HK-2 (cell line): Measurements from ENCODE around the gene MAPKAPK2.

Experiments
- DNase-seq: peaks from one replicate; pipeline ENCODE4 v3.0.0-alpha.2; 2018; ENCODE audit not compliant: unreplicated experiment

The MAPKAPK2 gene

GRCh38 chr1:206722751-206723461, 38.2 kb downstream of the MAPKAPK2 start:
- no peak for DNase-seq

DNA sequence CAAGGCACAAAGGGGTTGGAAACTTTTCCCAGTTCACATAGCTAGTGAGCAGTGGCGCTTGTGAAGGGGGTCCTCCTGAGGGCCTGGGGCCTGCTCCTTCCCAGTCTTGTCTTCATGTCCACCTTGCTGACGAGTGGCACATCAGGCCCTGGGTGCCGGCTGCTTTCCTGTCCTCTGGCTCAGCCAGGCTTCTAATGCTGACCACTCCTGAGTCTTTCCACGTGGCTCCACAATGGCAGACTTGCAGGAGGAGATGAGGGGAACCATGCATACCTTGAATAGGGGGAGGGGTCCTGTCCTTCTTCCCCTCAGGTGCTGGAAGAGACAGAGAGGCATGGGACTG, 38.7 kb downstream of the MAPKAPK2 start:
- DNase-seq: no peak

GRCh38 chr1:206723805-206724472, 39.2 kb downstream of the MAPKAPK2 start:
- peak; percentile 84 for DNase-seq

DNA sequence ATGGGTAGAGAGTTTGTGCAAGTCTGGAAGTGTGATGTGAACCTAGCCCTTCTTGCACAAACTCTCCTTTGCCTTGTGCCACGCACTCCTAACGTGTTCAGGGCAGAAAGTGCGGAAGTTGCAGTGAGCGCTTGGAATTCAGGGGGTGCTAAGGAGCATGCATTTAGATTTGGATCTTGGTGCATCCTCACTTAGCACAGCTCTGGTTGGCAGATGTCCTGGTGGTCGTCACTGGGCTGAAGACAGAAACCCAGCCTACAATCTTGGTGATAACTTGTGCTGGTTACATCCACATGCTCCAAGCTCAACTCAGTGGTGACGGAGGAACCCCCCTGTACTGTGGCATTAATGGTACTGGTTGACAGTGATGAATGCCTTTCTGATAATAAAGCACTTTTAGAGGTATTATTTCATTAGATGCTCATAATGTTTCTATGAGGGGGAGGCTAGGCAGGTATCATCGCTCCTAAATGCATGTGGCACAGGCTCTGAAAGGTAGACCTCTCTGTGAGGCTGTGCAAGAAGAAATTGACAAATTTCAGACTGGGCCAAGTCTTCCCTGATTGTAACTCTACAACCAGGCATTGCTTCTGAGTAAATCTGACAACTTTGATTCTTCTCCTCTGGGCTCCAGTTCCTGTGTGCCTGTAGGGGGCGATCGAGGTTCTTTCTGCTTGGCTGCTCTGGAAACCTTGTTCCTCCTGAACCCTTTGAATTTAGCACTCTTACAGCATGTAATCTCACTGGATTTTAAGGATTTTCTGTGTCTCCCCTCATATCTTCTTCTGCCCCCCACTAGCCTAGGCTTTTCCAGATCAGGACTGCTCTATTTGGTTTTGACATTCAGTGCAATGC, 40.6 kb downstream of the MAPKAPK2 start:
- peak; percentile 53 for DNase-seq

GRCh38 chr1:206727981-206728696, 43.4 kb downstream of the MAPKAPK2 start:
- no peak for DNase-seq

DNA sequence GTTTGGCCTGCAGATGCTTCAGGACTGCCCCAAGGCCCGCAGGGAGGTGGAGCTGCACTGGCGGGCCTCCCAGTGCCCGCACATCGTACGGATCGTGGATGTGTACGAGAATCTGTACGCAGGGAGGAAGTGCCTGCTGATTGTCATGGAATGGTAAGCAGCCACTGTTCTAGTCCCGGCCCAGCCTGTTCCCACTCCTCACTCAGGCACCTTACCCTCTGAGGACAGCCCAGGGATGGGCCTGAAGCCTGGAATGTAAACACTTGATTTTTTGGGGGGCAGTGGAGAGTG, 43.9 kb downstream of the MAPKAPK2 start:
- DNase-seq: no peak

DNA sequence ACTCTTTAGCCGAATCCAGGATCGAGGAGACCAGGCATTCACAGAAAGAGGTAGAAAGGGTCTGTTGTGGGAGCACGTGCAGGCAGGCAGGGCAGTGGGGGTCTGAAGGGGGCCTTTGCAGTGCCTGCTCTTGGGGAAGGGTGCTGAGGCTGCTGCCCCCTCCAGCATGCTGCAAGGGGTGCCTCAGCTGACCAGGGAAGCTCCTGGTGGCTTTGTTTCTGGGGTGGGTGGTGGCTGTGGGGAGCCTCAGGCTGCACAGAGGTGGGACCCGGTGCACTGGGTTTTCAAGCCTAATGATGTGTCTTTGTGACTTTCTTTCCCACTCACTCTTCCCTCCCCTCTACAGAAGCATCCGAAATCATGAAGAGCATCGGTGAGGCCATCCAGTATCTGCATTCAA, 44.3 kb downstream of the MAPKAPK2 start:
- no peak for DNase-seq

GRCh38 chr1:206729507-206729906, 44.8 kb downstream of the MAPKAPK2 start:
- DNase-seq: no peak

DNA sequence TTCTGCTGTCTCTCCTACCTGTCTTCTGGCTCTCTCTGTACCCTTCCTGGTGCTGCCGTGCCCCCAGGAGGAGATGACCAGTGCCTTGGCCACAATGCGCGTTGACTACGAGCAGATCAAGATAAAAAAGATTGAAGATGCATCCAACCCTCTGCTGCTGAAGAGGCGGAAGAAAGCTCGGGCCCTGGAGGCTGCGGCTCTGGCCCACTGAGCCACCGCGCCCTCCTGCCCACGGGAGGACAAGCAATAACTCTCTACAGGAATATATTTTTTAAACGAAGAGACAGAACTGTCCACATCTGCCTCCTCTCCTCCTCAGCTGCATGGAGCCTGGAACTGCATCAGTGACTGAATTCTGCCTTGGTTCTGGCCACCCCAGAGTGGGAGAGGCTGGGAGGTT, 47.8 kb downstream of the MAPKAPK2 start:
- DNase-seq: no peak

DNA sequence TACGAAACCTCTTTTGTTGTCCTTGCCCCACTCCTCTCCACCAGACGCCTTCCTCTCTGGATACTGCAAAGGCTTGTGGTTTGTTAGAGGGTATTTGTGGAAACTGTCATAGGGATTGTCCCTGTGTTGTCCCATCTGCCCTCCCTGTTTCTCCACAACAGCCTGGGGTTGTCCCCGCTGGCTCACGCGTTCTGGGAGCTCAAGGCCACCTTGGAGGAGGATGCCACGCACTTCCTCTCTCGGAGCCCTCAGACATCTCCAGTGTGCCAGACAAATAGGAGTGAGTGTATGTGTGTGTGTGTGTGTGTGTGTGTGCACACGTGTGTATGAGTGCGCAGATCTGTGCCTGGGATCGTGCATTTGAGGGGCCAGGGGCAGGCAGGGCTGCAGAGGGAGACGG, 48.3 kb downstream of the MAPKAPK2 start:
- no peak for DNase-seq

DNA sequence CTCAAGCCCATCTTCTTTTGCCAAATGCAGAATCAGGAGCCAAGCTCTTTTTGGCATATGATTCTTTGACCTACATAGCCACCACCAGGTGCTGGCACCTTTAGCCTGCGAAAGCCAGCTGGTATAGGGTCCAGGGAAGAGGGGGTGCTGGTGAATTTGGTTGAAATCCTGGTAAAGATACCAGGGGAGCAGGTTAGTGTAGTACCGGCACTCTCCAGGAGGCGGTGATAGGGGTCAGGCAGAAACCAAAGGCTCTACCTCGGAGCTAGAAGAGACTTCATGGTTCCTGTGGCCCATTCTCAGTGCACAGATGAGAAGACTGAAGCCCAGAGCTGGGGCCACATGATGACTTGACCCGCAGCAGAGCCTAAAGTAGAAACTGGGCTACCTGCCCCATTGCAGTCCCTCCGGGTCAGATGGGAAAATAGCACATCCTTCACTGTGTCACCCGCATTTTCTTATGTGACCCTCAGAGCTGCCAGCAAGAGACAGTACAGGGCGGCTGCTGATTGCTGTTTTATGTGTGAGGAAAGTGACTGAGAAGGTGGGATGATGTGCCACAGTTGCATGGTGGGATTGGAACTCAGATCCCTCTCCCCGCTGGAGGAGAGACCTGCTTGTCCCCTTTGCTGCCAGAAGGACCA, 49.9 kb downstream of the MAPKAPK2 start:
- no peak for DNase-seq

GRCh38 chr1:206735553-206736031, 50.9 kb downstream of the MAPKAPK2 start:
- no peak for DNase-seq

GRCh38 chr1:206736878-206737728, 52.4 kb downstream of the MAPKAPK2 start:
- DNase-seq: no peak

GRCh38 chr1:206737729-206738201, 53.1 kb downstream of the MAPKAPK2 start:
- no peak for DNase-seq

GRCh38 chr1:206738370-206739366, 54.0 kb downstream of the MAPKAPK2 start:
- no peak for DNase-seq

- DNase-seq: no peak
These were observed 54.8 kb downstream of the MAPKAPK2 start for GRCh38 chr1:206739411-206740076.

GRCh38 chr1:206741142-206741701, 56.5 kb downstream of the MAPKAPK2 start:
- no peak for DNase-seq

DNA sequence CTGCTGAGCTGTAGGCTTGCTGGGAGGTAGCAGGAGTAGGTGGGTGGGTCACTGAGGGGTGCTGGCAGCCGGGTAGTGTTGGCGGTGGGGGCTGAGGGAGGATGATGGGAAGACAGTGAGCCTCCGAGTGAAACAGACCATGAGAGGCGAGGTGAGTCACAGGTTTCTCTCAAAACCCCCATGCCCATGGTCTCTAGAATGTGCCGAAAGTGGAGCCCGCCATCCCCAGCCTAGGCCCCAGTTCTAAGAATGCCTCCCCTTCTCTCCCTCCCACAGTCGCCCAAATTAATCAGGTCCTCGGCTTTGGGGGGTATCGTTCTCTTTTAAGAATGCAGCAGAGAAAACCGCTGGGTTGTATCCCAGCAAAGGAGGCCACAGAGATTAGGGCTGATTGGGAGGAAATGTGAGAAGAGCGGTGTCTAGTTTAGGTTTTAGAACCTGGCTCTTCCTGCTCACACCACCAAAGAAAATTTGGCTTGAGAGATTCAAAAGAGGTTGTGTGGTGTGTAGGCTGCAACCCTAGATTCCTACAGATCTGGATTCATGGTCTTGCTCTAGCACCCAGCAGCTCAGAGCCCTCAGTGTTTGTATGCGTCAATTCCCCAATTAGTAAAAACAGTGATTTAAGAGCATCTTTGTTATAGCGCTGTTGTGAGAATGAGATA, 58.1 kb downstream of the MAPKAPK2 start:
- DNase-seq: no peak
